AG04450 (cell line): ENCODE measurements around the gene GATD1. TPM values are rescaled to one million over a fixed set of nuclear protein-coding genes. Genes with fewer than 3 reads are reported as not detected.

ENCODE experiments used
- CTCF ChIA-PET: fragments of 300-600, 350-600 bp; formaldehyde crosslinking; extraction: SDS; loops from one replicate; lab custom pipeline; 2022; ENCODE audit warnings: antibody characterized with exemption, inconsistent platforms; lab: Charles Lee
- POLR2A ChIA-PET: fragments of 350-600 bp; formaldehyde crosslinking; extraction: SDS; loops from one replicate; lab custom pipeline; 2021; ENCODE audit warnings: antibody characterized with exemption, inconsistent platforms; lab: Yijun Ruan, JAX
- DNase-seq: peaks from one replicate; pipeline ENCODE4 v3.0.0-alpha.2; 2011; ENCODE audit warnings: low read depth, low spot score
- H3K27ac ChIP-seq: one replicate; pipeline ENCODE4 v1.5.1; 2012; ENCODE audit warnings: low read depth, low read length, control low read depth
- H3K27me3 ChIP-seq: one replicate; pipeline ENCODE4 v1.6.0; 2012; ENCODE audit warnings: low read length; ENCODE audit not compliant: control insufficient read depth, insufficient read depth
- H3K4me3 ChIP-seq: 2 replicates; pipeline ENCODE4 v1.5.1; 2011; ENCODE audit warnings: mild to moderate bottlenecking, low read depth, low read length, control low read depth
- H3K9me3 ChIP-seq: 2 replicates; pipeline ENCODE4 v1.5.1; 2012; ENCODE audit warnings: low read length; ENCODE audit not compliant: control insufficient read depth, insufficient read depth
- polyA plus RNA-seq: library from polyadenylated mRNA; depleted of rRNA; stranded (reverse); fragments of >200 nt; gene quantifications from 2 replicates; pipeline ENCODE4 v1.2.3, GENCODE V29; 2011
- TF ChIP-seq, protein P1 (sequence below): IDR thresholded peaks from 2 replicates; pipeline ENCODE4 v1.5.1; 2011; ENCODE audit warnings: low read depth, low read length, control low read depth, inconsistent platforms

Gene GATD1
- polyA plus RNA-seq, 1 experiment = 15.0 TPM

- no peak overlapping the region for H3K27ac ChIP-seq
- peaks cover 24% of the 10 kb centered on the region for H3K27me3 ChIP-seq
- DNase-seq = no peak
- ChIA-PET POLR2A (interaction anchor here (0.5 to 1.6 kb wide), 2 partner anchors 31 to 57 kb away, joined by 4 to 7 read pairs; partner anchors contain the start of gene TMEM80), CTCF (interaction anchor here (0.6 to 1.9 kb wide), 8 partner anchors 10 to 208 kb away, joined by 3 to 7 read pairs (median 4); partner anchors contain the start of gene TMEM80)
- H3K4me3 ChIP-seq = no peak overlapping the region
- TF ChIP-seq, protein P1, sequence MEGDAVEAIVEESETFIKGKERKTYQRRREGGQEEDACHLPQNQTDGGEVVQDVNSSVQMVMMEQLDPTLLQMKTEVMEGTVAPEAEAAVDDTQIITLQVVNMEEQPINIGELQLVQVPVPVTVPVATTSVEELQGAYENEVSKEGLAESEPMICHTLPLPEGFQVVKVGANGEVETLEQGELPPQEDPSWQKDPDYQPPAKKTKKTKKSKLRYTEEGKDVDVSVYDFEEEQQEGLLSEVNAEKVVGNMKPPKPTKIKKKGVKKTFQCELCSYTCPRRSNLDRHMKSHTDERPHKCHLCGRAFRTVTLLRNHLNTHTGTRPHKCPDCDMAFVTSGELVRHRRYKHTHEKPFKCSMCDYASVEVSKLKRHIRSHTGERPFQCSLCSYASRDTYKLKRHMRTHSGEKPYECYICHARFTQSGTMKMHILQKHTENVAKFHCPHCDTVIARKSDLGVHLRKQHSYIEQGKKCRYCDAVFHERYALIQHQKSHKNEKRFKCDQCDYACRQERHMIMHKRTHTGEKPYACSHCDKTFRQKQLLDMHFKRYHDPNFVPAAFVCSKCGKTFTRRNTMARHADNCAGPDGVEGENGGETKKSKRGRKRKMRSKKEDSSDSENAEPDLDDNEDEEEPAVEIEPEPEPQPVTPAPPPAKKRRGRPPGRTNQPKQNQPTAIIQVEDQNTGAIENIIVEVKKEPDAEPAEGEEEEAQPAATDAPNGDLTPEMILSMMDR = no peak
- no peaks in the 10 kb centered on the region; the same call in 1 of the 2 replicates for H3K9me3 ChIP-seq
Observed at GRCh38 chr11:726278-727220, 50.7 kb downstream of the GATD1 start.

DNA sequence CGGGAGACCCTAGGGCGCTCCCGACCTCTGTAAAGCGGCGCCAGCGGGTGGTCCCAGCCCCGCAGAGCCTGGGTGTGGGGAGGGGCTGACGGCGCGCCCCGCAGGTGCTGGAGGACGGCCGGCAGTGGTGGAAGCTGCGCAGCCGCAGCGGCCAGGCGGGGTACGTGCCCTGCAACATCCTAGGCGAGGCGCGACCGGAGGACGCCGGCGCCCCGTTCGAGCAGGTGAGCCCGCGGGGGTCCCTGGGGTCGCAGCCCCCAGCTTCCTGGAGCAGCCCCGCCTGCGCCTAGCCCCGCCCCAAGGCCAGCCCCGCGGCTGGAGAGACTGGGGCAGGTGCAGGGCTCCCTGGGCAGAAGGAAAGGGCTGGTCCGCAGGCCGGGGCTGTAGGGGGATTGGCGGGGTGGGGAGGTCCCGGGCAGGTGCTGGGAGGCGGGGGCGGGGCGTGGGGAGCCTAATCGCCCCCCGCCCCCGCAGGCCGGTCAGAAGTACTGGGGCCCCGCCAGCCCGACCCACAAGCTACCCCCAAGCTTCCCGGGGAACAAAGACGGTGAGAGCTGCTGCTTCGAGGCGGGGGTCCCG, 51.6 kb downstream of the GATD1 start:
- Histone ChIP-seq H3K9me3 (no peaks in the 10 kb centered on the region; the same call in 1 of the 2 replicates), H3K4me3 (no peak overlapping the region), H3K27me3 (peaks cover 30% of the 10 kb centered on the region), H3K27ac (no peak overlapping the region)
- no peak for DNase-seq
- ChIA-PET POLR2A (interaction anchor here (0.5 to 1.6 kb wide), 3 partner anchors 20 to 58 kb away, joined by 3 to 7 read pairs (median 4); partner anchors contain the start of gene TMEM80), CTCF (interaction anchor here (0.6 to 1.4 kb wide), 4 partner anchors 30 to 207 kb away, joined by 3 to 7 read pairs (median 4); partner anchors contain the start of gene TMEM80)
- TF ChIP-seq, protein P1 = no peak

DNA sequence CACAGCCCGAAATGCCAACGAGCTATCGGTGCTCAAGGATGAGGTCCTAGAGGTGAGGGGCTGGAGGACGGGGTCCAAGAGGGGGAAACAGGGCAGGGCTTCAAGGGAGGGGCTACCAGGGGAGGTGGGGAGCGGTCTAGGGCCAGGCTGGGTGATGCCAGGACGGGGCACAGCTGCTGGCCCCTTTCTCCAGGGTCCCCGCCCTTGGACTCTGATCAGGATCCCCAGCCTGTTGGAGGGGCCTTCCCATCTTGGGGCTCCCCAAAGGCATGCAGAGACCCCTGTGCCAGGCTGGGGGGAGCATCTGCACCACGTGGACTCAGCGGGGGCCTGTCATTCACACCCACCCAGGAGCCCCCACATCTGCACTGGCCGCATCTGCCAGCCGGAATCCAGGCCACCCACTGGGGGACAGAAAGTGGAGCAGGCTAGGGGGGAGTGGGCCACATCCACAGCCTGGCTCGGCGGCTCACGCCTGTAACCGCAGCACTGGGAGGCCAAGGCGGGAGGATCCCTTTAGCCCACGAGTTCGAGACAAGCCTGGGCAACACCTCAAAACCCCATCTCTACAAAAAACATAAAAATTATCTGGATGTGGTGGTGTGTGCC, 52.4 kb downstream of the GATD1 start:
- Histone ChIP-seq H3K4me3 (no peak overlapping the region), H3K9me3 (no peaks in the 10 kb centered on the region; the same call in 1 of the 2 replicates), H3K27me3 (peaks cover 30% of the 10 kb centered on the region), H3K27ac (no peak overlapping the region)
- DNase-seq = no peak
- ChIA-PET CTCF (interaction anchor here (1.4 kb wide), 1 partner anchor 170 kb away, joined by 7 read pairs; no protein-coding TSS in a partner anchor), POLR2A (interaction anchor here (0.6 to 0.8 kb wide), 3 partner anchors 19 to 63 kb away, joined by 3 to 4 read pairs (median 3); no protein-coding TSS in a partner anchor)
- TF ChIP-seq, protein P1 = no peak

DNA sequence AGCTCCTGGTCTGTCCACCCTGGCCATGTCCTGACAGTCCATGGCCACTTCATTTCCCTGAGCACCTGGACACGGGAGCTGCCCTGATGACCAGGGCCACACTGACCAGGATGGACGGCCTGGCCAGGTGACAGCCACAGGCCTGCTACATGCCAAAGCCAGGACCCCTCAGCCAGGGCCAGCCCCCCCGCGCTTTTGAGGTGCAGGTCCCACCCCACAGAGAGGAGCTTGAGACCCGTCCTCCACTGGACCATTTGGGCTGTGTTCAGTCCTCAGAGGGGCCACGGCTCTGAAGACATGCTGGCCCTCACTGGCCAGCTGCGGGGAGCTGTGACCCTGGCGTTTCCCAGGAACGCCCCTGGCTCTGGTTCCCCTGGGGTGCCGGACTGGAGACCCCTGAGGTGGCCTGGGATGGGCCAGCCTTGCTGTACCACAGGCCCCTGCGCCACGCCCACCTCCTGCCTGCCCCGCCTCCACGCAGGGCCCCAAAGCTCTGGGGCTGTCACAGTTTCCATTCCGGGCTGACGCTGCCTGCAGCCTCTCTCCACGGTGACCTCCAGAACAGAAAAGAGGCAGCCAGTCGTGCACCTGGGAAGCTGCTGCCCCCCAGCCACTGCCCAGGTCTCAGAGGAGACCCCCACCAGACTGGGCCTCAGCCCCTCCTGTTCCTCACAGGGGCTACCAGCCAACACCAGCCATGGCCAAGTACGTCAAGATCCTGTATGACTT, 53.1 kb downstream of the GATD1 start:
- H3K4me3 ChIP-seq = no peak overlapping the region
- no peak for DNase-seq
- TF ChIP-seq, protein P1 = no peak
- ChIA-PET POLR2A (interaction anchor here (0.6 to 0.8 kb wide), 3 partner anchors 18 to 62 kb away, joined by 3 to 4 read pairs (median 4); no protein-coding TSS in a partner anchor), CTCF (interaction anchor here (0.5 to 2.1 kb wide), 5 partner anchors 26 to 169 kb away, joined by 4 to 23 read pairs (median 7); partner anchors contain the start of gene TMEM80)
- H3K9me3 ChIP-seq = no peaks in the 10 kb centered on the region; the same call in 1 of the 2 replicates
- H3K27me3 ChIP-seq = peaks cover 30% of the 10 kb centered on the region
- H3K27ac ChIP-seq = no peak overlapping the region
